Peyer's patch (tissue), 4 donors: ENCODE results near the gene METTL21A. TPM values are rescaled to one million over a fixed set of nuclear protein-coding genes. Genes with fewer than 3 reads are reported as not detected.
"Not testable (repeated sequence)": the region's sequence is repeated elsewhere in the genome, so short reads cannot be mapped to it uniquely, and the experiment has no call there.

Source experiments
- DNase-seq, 3 donors: peaks; one replicate each; pipeline ENCODE4 v3.0.0-alpha.2; 2017 to 2019
- H3K27ac ChIP-seq, 4 donors: fragments of 200-600 bp; sonication (generic); one replicate each; pipeline ENCODE4 v1.5.1; 2016 to 2019
- H3K27me3 ChIP-seq, 2 donors: fragments of 200-600 bp; sonication (generic); one replicate each; pipeline ENCODE4 v1.5.1; 2019
- H3K36me3 ChIP-seq, 3 donors: fragments of 200-600 bp; sonication (generic); one replicate each; pipeline ENCODE4 v1.5.1; 2016 to 2019
- H3K4me1 ChIP-seq, 4 donors: fragments of 200-600 bp; sonication (generic); one replicate each; pipeline ENCODE4 v1.5.1; 2016 to 2019
- H3K4me3 ChIP-seq, 4 donors: fragments of 200-600 bp; sonication (generic); 1 replicate in 3 of 4; 2 replicates in 1 of 4; pipeline ENCODE4 v1.5.1; 2016 to 2019; ENCODE audit warnings: mild to moderate bottlenecking in 1 of 4
- H3K9me3 ChIP-seq, 4 donors: fragments of 200-600 bp; sonication (generic); one replicate each; pipeline ENCODE4 v1.5.1; 2016 to 2019; ENCODE audit warnings: mild to moderate bottlenecking in 1 of 4
- CTCF ChIP-seq, 6 experiments: fragments of 450-650 bp in 4 of 6; fragments of 200-600 bp in 2 of 6; sonication (generic) in 1 of 6; IDR thresholded peaks; one replicate each; pipeline ENCODE4 v1.5.1; 2017 to 2019; ENCODE audit warnings: antibody characterized with exemption in 6 of 6, mild to moderate bottlenecking in 3 of 6, moderate library complexity in 1 of 6
- POLR2A ChIP-seq, 2 donors: fragments of 450-650 bp; IDR thresholded peaks; one replicate each; pipeline ENCODE4 v1.5.1; 2017; ENCODE audit warnings: antibody characterized with exemption in 2 of 2, mild to moderate bottlenecking in 2 of 2, moderate library complexity in 2 of 2
- total RNA-seq, 4 donors: library from RNA; depleted of rRNA; stranded (reverse); fragments of >200 nt; gene quantifications; one replicate each; pipeline ENCODE4 v1.1.0, GENCODE V29; 2016

The METTL21A gene
- total RNA-seq, 4 donors from 2014 or later: 7.0 to 23.1 (median 9.0) TPM

GRCh38 chr2:207643892-207644291 is 18.7 kb upstream of the METTL21A start:
- no peak for DNase-seq
- Histone ChIP-seq H3K27me3 (no peaks in the 10 kb centered on the region), H3K4me3 (no peak overlapping the region), H3K9me3 (no peaks in the 10 kb centered on the region), H3K27ac (no peak overlapping the region), H3K36me3 (no peaks in the 10 kb centered on the region), H3K4me1 (no peaks in the 10 kb centered on the region)
- TF ChIP-seq POLR2A (IDR thresholded peaks at IDR 0.05) (no peak), CTCF (IDR thresholded peaks at IDR 0.05) (no peak)

- H3K27me3 ChIP-seq: no peaks in the 10 kb centered on the region
- no peak for DNase-seq
- H3K4me3 ChIP-seq: no peak overlapping the region
- H3K36me3 ChIP-seq: no peaks in the 10 kb centered on the region
- H3K4me1 ChIP-seq: no peaks in the 10 kb centered on the region
- no peaks in the 10 kb centered on the region for H3K9me3 ChIP-seq
- no peak overlapping the region for H3K27ac ChIP-seq
- TF ChIP-seq POLR2A (IDR thresholded peaks at IDR 0.05) (no peak), CTCF (IDR thresholded peaks at IDR 0.05) (no peak)
These were observed 15.5 kb upstream of the METTL21A start for GRCh38 chr2:207640661-207641060.

- Histone ChIP-seq H3K4me3 (no peak overlapping the region), H3K9me3 (no peaks in the 10 kb centered on the region), H3K36me3 (no peaks in the 10 kb centered on the region), H3K27me3 (no peaks in the 10 kb centered on the region), H3K4me1 (no peaks in the 10 kb centered on the region), H3K27ac (no peak overlapping the region)
- no peak for DNase-seq
- no peak for TF ChIP-seq CTCF (IDR thresholded peaks at IDR 0.05)
- TF ChIP-seq POLR2A (IDR thresholded peaks at IDR 0.05): no peak
These were observed 15.0 kb upstream of the METTL21A start for GRCh38 chr2:207640160-207640559.

GRCh38 chr2:207639288-207639687 is 14.1 kb upstream of the METTL21A start:
- H3K27me3 ChIP-seq, H3K36me3 ChIP-seq, H3K4me1 ChIP-seq, DNase-seq, H3K9me3 ChIP-seq, H3K4me3 ChIP-seq, H3K27ac ChIP-seq: not testable (repeated sequence)

- TF ChIP-seq CTCF (IDR thresholded peaks at IDR 0.05) (no peak), POLR2A (IDR thresholded peaks at IDR 0.05) (no peak)
- H3K9me3 ChIP-seq: no peaks in the 10 kb centered on the region
- no peaks in the 10 kb centered on the region for H3K27me3 ChIP-seq
- no peaks in the 10 kb centered on the region for H3K36me3 ChIP-seq
- H3K4me1 ChIP-seq: no peaks in the 10 kb centered on the region
- peak in 1 of 3 donors; percentile 17 for DNase-seq
- H3K27ac ChIP-seq: no peak overlapping the region
- H3K4me3 ChIP-seq: no peak overlapping the region
These were observed 10.4 kb upstream of the METTL21A start for GRCh38 chr2:207635468-207636200.

GRCh38 chr2:207633686-207634085 is 8.5 kb upstream of the METTL21A start:
- H3K9me3 ChIP-seq: no peaks in the 10 kb centered on the region
- TF ChIP-seq POLR2A (IDR thresholded peaks at IDR 0.05) (no peak), CTCF (IDR thresholded peaks at IDR 0.05) (no peak)
- H3K4me3 ChIP-seq: no peak overlapping the region
- H3K4me1 ChIP-seq: no peaks in the 10 kb centered on the region
- no peak for DNase-seq
- no peaks in the 10 kb centered on the region for H3K36me3 ChIP-seq
- H3K27ac ChIP-seq: no peak overlapping the region
- H3K27me3 ChIP-seq: no peaks in the 10 kb centered on the region
